Inflammatory macrophage treated with lipopolysaccharide for 4 hours (primary cell): ENCODE results near the gene CHST1.

ENCODE experiments used
- DNase-seq: peaks from one replicate; pipeline ENCODE4 v3.0.0-alpha.2; 2020

Gene CHST1

DNA sequence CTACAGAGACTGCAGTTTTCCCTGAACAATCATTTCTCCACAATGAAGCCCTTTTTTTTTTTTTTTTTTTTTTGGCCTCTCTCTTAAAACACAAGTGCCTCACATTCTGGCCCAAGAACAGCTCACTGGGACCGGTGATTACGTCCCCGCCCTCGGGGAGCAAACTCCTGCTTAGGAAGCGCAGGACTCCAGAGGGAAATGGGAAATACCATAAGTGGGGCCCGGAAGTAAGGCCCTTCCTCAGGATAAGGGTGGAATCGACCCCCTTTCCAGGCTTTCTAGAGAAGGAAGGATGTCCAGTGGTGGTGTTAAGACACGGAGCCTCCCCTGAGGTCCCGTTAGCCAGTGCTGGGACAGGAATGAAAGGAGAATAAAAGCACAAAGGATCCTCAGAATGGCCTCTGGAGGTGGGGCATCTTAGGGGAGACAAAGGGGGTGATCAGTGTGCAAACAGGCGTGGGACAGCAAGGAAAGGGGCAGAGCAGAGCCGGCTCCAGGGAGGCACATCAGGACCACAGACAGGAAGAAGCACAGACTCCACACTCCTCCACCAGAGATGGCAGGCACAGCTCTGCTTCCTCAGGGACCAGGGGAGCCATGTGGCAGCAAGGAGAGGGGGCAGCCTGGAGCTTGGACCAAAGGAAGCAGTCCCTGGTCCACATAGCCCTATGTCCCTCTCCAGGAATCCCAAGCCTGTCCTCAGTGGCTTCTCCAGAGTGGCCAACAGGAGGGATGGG is 61.3 kb downstream of the CHST1 start:
- DNase-seq = no peak

DNA sequence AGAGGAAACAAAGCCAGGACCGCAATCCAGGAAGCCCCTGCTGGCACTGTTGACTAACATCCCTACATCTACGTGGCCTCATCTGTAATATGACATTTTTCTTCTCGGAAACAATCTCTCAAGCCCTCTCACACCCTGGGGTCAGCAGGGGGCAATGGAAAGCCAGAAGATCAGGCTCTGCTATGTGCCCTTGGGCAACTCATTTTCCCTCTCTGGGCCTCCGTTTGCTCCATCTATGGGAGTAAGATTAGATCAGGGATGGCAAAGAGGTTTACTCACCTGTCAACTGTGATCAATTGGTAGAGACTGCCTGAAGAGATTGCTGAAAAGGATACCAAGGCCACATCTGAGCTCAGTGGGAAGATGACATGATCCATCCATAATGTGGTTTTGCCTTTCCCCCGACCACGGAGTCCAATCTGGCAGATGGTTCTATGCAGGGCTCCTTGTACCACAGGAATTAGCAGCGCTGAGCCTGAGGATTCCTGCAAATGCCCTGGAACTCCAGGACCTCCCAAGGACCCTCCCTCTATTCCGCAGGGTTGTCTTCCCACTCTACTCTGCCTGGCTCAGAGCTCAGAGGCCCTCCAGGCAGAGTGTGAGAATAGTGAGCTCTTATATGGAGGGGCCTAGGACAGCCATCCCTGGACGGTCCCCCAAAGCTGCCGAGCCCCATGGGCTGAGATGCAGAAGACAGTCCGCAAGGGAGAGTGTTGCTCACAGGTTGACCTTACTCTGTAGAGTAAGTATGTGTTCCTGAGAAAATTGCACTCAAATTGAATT is 66.1 kb downstream of the CHST1 start:
- DNase-seq = no peak
